ENCODE results near the gene MSMO1.

GRCh38 chr4:165347647-165348569, 20.4 kb downstream of the MSMO1 start:
- TF ChIP-seq CTCF (conservative IDR thresholded peaks at IDR 0.05; ENCODE audit: low read length) (no peak), EZH2phosphoT487 (IDR thresholded peaks at IDR 0.05; ENCODE audit: borderline replicate concordance, low read depth, low read length) (no peak)

Data from OCI-LY7 (cell line).